GM19328 (cell line): ENCODE measurements around the gene PARP16.

ENCODE experiments used
- ATAC-seq: cut with Tn5 transposase; IDR thresholded peaks from one replicate; pipeline ENCODE4 v1.9.1; 2021; ENCODE audit warnings: mild to moderate bottlenecking, moderate library complexity; ENCODE audit not compliant: unreplicated experiment

The PARP16 gene, protein sequence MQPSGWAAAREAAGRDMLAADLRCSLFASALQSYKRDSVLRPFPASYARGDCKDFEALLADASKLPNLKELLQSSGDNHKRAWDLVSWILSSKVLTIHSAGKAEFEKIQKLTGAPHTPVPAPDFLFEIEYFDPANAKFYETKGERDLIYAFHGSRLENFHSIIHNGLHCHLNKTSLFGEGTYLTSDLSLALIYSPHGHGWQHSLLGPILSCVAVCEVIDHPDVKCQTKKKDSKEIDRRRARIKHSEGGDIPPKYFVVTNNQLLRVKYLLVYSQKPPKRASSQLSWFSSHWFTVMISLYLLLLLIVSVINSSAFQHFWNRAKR

DNA sequence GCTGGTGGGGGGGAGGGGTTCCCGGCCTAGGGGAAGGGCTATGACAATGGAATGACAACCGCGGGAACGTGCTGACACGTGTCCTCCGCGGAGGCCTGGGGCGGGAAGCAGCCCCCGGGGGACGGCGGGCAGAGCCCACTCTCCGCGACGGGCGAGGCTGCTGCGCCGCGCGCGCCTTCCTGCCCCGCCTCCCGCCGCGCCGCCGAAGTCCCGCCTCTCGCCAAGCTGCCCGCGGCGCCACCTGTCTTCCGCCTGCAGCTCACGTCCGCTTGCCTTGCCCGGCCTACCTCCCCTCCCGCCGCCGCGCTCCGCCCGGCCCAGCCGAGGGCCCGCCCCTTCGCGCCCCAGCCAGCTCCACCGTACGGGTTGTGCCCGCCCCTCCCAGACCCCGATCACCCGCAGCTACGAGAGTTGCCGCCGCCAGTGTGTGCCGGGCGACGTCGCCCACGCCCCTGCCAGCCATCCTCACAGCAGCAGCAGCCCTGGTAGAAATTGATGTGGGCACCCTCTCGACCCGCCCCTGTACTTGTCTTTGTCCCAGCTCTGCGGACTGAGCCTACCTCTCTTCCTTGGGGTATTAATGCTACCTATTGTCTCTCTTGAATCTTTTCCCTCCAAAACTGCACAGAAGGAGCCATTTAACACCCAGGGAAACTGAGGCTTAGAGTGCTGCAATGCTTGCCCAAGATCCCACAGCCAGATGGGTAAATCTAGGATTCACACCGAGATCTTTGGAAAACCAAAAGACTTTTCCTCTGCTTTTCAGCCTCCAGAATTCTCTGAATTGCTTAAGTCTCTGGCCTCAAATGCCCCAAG is at the start of gene PARP16:
Gene PARP16, minus strand, starts transcription at position 180 of the 816 bp plus-strand sequence. CDS start 457 bp downstream, outside the sequence.
- ATAC-seq: peak; percentile 94

DNA sequence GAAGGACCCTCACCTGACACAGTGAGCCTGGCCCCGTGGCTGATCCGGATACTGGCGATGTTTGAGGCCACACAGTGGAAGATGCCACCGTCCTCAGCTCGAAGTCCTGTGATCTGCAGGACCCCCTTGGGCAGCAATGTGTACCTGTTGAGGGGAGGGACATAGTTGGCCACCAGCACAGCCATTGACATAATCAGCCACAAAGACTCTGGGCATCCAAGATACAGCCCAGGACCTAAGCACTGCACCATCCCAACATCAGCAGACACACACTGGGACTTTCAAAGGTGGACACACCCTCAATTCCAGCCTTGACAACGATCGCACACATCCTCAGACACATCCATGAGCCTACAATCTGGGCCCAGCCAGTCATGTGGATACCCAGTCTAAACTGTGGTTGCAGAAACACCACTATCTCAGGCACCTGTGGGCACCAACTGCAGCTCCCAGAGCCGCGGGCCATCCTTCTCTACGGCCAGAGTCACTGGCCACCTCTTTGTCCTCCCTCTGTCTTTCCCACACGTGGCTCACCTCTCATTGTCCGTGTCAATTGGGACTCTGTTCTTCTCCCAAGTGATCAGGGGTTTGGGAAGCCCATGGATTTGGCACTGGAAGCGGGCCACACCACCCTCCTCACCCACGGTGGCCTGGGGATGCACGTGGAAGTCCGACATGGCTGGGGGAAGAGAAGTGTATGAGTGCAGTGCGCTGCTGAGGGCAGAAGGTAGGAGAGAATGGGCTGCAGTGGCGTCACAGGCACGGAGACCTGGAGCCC is 48.8 kb upstream of the PARP16 start:
- no peak for ATAC-seq

DNA sequence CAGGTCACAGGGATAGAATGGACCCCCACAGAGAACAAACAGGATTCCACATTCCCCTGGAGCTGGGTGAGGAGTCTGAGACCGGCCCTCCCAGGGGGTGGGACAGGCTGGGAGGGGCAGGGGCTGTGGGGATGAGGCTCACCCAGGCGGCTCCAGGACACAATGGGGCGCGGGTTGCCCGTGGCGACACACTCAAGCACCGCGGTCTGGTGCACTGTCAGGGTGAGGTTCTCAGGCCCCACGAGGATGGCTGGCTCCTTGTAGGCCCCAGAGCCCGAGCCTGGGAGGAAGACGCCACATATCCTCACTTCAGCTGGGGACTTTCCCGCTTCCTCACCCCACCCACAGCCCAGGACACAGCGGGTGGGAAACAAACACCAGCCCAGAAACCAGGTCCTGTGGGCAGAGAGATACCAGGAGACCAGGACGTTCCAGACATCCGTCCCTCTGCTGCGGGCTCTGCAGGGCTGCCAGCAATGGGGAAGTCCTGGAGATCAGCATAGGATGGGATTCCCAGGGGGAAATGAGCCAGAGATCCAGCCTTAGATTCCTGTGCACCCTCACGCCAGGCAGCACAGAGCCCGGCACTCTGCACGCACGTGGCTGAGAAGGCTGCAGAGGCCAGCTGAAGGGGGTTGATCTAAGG is 48.0 kb upstream of the PARP16 start:
- ATAC-seq: no peak

DNA sequence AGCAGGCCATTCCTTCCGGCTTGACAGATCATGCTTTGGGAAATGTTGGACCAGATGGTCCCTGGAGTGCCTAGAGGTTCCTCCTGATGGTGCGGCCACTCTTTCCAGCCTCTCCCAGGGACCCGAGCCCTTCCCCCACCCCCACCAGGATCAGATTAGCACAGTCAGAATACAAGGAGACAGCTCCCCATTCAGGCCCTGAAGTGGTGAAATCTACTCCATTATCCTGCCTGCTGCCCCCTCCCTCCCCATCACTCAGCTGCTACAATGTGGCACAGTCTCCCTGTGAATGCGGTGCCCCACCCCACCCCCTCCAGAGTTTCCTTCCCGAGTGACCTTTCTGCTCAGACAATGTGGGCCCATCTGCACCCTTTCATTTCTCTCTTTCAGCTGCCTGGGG is 47.2 kb upstream of the PARP16 start:
- no peak for ATAC-seq

DNA sequence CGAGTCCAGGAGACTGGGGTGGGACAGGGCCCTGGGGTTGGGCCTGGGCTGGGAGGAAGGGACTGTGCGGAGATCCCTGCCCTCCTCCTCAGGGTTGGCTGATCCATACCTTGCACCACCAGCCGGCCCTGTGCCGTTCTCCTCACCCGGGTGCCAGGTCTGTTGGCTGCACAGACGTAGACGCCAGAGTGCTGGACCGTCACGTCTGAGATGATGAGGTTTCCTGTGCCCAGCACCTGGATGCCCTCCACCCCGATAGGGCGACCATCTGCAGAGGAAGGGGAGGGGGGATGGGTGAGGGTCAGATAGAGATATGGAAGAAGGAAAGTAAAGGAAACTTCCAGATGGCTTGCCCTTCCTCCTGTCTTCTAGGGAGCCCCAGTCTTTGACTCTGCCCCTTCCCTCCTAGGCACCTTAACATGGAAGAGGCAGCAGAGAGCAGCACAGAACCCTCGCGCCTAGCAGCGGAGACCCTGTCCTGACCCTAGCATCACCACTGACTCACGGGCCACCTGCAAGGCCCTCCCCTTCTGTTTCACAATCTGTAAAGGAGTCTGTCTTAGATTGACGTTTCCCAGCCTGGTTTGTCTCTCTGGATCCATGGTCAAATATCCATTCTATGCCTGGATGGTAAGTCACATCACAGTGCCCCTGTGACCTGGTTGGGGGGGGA is 46.6 kb upstream of the PARP16 start:
- ATAC-seq: no peak

DNA sequence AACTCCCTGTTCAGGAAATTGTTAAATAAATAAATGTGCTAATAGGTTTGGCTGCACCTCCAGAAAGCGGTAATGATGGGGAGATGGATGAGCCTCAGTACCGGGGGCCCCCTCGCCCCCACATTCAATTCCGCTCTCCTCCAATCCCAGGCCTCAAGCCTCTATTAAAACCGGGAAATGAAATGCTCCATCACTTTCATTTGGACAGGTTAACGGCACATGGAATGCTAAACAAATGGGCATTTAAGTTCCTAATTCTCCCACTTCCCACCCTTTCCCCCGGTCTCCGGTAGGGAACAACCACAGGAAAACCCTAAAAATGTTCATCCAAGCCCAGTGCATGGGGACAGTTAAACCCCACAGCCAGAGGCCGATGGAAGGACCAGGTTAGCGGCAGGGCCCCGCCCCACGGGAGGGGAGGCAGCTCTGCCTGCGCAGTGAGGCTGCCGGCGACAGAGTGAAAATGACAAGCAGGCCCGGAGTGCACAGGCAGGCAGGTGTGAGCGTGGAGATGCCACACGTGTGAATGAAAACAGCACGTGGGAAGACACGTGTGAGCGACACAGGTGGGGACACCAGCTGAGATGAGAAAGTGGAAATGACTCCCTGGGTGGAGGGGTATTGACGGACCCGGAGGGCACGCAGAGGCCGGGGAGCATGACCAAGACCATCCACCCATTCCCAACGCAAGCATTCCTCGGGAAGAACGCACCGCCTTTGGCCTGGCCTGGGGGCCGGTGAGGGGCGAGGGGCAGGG is 45.9 kb upstream of the PARP16 start:
- no peak for ATAC-seq

DNA sequence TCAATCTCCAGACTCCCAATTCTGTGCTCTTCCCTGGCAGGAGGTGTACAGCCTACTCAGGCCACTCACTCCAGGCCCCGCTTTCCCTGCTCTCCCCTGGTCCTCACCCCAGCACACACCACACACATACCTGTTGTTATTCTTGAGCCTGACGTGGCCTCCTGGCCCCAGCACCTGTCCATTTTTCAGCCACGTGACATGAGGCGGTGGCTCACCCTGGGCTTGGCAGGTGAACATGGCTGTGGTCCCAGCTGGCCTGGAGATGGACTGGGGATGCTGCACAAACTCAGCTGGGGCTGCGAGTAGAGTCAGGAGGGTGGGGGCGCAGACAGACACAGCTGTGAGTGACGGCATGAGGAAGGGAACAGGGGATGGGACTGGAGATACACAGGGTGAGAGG is 45.1 kb upstream of the PARP16 start:
- no peak for ATAC-seq

DNA sequence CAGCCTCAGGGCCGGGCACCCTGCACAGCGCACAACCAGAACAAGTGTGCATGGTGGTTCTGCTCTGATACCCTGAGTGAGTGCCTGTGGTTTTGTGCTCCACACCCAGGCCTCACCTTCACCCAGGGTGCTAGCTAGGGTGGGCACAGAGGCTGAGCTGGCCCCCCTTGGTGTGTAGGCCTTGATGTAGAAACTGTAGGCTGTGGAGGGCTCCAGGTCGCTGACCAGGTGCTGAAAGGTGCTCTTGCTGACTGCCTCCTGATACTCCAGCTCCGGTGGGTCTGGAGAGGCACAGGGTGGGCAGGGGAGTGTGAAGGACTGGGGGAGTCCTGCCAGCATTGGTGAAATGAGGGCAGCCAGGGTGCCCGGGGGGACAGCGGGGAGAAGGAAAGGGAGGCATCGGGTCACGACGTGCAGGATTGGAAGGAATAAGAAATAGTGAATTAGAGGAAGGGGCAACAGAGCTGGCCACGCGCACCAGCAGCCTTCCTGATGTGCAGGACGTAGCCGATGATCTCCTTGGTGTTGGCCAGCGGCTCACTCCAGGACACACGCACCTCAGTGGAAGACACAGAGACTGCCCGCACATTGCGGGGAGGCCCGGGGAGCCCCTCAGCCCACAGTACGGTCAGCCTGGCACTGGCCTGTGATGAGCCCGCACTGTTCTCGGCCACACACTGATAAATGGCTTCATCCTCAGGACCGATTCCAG is 44.4 kb upstream of the PARP16 start:
- no peak for ATAC-seq

DNA sequence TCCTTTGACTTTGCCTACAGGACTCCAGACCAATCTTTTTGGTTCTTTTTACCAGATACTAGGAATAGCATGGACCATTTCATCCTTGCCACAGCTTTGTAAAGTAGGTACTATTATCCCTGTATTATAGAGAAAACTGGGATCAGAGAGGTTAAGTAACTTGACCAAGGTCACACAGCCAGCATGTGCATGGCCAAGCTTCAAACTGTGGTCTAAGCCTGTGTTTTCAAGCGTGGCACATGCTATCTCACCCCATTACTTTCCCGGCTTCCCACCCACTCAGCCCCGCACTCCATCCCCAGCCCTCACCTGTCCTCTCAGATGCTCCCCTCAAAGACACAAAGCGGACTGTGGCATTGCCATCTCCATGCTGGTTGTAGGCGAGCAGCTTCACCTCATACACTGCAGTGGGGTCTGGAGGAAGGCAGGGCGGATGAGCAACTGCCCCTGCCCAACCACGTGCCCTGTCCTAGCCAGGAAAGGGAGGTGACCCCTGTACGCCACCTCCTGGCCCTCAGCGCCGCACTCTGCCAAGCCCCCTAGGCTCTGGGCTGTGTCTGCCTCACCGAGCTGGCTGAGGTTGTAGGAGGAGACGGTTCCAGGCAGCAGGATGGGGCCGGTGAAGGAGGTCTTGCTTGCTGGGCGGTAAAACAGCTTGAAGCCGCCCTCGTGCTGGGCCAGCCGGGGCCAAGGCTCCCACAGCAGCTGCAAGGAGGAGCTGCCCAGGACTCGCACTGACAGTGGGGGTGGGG is 43.5 kb upstream of the PARP16 start:
- no peak for ATAC-seq

DNA sequence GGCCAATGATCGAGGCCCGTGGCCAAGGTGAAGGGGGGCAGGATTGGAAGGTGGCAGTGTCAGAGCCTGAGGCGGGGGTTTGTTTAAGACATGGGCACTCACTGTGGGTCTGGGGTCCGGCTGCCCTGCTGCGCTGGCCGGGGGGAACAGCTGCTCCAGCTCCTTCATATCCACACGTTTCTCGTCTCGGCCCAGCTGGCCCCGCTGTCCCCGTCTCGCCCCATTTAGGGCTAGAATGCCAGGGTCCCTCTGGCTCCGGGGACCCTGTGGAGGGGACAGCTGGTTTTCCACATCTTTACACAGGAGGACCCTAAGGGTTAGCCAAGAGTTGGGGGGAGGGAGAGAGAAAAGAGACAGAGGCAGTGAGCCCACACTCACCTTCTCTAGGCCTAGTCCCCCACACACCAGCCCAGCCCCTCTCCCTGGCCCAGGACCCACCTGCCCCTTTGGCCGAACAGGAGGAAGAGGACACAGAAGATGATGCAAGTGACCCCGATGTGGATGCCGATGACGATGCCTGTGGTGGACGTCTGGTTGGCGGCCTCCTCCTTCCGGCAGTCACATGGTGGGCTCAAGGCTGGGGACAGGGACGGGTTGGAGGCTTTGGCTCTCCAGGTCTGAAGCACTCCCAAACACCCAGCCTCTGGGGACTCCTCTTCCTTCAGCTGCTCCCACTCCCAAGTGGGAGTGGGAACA is 42.8 kb upstream of the PARP16 start:
- ATAC-seq: no peak

DNA sequence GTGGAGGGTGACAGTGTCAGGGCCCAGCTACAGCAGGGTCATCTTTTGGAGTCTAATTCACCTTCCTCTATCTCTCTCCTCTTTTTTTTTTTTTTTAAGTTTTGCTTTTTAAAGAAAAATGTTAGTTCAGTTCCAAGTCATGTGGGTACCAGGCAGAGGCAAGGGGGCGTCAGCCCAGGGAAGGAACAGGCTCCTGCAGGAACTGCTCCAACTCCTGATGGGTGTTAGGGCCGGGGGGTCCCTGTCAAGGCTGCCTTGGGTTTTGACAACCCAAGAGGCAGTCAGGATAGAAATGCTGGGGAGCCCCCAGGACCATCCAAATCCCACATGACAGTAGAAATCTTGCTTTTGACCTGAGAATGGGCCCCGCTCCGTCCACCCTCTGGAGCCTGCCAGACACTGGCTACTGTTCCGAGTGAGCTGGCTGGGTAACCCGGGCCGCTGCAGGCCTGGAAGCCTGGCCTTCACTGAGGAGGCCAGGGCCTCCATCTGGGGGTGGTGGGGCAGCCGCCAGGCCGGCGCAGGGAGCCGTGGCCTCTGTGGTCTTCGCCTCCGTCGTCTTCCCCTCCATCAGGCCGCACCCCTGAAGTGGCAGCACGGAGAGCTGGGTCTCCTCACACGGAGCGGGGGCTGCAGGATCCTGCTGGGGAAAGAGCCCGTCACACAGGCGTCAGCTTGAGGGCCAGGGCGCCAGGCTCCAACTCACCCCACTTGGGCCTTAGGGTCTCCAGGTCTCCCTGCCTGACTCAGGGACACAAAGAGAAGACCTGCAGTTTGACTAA is 42.0 kb upstream of the PARP16 start:
- ATAC-seq: no peak

DNA sequence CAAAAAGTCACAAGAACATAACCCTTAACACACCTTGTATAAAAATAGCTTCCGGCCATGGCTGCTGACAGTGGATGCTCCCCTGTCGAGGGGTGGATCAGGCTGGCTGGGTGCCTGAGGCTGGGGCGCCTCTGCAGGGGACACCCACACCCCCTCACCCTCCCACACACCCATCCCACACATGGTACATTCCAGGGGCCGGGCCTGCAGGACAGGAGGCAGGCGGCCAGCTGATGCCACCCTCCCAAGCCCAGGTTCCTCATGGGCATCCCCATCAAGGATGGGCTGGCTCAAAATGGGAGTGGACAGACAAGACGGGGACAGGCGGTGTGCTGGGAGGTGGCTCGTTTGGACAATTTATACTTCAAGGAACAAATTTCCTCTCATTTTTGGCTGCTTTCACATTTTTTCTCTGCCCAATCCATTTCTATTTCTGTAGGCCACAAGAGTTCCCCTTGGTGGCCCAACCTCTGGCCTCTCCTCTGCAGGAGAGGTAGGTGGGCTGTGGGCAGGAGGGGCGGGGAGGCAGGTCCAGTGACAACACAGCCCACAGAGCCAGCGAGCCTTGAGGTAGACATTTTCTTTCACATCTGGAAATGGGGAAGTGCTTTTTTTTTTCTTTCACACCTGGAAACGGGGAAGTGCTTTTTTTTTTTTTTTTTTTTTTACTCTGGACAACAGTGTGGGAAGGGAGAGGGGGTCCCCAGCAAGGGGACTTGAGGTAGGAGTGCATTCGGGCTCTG is 41.1 kb upstream of the PARP16 start:
- ATAC-seq: no peak

DNA sequence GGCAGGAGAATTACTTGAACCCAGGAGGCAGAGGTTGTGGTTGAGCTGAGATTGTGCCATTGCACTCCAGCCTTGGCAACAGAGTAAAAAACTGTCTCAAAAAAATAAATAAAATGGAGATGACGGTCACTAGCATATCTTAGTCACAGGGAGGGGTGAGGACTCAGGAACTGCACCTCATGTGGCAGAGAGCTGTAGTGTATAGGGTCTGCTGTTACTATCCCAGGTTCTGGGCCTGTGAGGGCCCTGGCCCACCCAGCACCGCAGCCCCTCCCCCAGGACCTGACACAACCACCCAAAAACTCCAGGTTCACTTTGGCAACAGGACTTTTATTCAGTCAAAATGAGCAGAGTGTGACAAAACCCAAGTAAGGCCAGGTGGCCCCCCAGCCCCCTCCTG is 40.1 kb upstream of the PARP16 start:
- ATAC-seq: no peak

DNA sequence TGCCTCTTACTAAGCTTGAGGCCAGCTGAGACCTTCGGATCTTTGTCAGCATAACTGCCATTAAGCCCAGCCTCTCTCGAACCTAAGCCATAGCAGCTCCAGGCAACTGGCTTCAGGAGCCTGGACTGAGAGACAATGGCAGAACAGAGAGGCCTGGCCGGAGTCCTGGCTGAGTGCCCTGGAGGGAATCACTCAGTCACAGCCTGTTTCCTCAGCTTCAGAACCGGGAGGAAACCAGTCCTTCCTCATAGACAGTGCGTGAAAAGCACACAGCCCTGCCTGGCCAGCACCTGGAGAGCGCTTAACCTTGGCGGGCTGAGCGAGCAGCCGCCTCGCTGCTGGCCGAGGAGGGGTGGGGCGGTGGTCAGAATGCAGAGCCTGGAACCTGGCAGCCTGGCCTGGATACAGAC is 39.4 kb upstream of the PARP16 start:
- no peak for ATAC-seq

DNA sequence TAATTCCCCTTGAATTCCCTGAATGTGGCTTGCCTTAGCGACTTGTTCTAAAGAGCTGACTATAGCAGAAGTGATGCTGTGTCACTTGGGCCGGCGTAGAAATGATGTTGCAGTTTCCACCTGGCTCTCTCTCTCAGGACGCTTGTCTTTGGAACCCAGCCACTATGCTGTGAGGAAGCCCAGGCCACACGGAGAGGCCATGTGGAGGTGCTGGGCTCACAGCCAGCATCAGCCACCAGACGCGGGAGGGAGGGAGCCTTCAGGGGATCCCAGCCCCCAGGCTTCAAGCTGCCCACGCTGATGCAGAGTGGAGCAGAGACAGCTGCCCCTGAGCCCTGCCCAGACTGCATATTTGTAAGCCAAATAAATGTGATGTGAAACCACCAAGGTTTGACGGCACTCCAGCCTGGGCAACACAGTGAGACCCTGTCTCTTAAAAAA is 36.4 kb upstream of the PARP16 start:
- ATAC-seq: no peak

DNA sequence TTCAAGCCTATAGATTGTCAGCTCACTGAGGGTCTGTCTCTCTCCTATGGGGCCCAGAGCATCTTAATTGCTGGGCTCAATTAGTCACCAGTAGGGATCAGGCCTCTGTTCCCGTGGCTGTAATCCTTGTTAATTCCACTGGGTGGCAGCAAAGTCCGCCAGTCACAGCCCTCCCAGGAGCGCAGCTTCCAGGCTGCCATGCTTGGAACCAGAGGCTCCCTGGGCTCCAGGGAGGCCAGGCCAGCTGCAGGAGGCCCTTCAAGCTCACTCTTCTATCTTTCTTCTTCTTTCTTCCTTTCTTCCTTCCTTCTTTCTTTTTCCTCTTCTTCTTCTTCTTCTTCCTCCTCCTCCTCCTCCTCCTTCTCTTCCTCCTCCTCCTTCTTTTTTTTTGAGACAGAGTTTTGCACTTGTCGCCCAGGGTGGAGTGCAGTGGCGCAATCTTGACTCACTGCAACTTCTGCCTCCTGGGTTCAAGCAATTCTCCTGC is 32.2 kb upstream of the PARP16 start:
- ATAC-seq: no peak
